ENCODE measurements around the gene FHIT.

The FHIT gene

DNA sequence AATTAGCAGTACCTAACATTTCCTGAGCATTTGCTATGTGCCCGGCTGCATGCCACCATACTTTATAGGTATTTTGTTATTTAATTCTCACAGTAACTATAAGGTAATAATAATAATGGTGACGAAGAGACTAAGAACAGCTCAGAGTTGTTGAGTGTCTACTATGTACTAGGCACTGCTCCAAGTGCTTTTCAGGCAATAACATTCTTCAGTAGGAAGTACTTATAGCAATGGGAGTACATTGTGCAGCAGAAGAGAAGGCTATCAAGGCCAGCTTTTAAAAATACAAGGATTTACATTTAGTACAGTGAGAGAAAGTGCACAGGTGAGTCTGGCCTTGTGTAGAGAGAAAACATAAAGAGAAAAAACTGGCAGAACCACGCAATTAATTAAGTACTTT, 647.4 kb downstream of the FHIT start:
- no peak for DNase-seq

DNA sequence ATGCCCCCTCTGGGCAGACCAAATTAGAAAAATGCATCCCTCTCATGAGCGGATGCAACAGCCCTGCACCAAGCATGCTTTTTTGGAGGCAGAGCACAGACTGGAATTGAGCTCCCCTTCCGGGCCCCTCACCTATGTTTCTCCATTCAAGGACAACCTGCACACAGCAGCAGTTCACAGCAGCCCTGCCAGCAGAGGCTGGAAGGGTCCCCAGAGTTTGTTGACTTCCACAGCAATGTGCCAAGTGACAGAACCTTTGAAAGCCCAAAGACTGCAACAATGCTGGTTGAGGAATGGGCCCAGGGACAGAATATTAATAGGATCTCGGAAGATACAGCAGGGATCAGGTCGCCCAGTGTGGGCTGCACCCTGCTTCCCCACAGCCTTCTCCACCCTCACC, 650.4 kb downstream of the FHIT start:
- no peak for DNase-seq

DNA sequence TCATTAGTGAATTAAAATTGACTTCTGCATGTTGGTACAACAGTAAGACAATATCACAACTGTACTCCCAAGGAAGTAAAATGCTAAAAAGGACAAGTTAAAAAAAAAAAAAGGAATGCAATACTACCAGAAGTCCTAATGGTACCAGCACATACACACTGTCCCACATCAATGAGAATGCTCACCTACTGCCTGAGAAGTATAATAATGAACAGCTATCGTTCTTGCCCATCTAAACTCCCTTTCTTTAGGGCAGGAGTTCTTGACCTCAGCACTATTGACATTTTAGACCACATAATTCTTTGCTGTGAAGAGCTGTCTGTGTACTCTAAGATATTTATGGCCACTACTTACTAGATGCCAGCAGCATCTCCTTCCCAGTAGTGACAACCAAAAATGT, 651.7 kb downstream of the FHIT start:
- no peak for DNase-seq

DNA sequence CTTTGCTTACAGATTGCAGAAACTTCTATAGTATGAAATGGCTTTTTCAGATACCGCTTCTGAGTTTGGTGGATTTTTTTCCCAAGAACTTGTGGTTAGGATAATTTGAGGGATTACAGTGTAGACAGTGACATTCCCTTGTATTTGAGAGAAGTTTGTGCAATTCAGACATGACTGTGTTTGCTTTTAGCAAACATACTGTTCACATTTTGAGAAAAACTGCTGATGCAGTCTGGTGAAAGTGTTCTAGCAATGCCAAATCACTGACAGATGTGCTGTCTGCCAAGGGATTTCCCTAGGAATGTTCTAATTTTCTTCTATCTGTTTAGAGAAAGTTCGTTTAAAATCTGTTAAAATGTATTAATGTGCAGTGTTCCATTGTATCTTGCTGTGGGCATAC, 652.6 kb downstream of the FHIT start:
- no peak for DNase-seq

GRCh38 chr3:60594025-60594424, 657.2 kb downstream of the FHIT start:
- DNase-seq: no peak

DNA sequence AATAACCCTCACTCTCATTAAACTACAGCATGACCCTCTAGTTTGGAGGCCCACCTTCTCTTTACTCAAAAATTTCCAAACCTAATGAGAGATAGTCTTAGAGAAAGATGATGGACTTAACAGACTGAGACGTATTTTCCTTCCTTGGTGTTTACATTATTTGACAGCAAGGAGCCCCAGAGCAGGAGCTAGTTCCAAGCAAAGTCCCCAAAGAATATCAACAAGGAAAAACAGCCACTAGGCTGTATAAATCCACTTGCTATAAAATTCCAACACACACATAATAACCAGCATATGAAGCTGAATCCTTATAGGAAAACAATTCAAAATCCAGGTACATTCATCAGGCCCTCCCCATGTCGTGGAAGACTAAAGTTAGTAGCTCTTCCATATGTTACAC, 660.0 kb downstream of the FHIT start:
- no peak for DNase-seq

DNA sequence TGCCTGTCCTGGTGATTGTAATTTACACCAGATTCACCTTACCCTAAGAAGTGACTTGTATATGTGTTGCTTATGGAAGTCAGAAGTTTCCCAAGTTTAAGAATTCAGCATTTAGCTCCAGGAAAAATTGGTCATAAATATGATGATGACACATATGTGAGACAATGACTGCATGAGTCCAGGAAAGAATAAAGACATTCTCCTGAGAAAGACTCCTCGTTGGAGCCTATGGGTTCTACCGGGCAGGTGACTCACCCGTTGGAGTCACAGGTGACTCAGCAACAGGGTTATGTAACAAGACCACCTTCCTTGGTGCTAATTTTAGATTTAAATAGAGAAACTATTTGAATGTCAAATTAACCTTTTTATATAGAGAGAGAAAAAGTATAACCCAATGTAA, 662.4 kb downstream of the FHIT start:
- no peak for DNase-seq

DNA sequence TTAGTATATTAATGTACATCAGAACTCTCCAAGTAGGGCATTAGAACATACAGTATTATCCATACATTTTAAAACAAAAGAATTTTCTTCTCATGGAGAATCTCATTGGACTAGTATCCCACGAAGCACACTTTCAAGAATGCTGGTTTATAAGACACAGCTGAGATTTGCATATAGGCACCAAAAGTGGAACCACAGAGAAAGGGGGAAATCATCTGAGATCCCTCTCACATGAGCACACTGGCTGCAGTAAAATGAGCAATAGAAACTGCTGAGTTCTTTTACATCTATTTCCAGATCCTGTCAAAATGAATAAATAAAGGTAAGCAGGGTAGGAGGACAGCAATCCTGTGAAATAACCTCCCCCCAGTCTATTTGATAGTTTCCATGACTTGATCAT, 665.3 kb downstream of the FHIT start:
- no peak for DNase-seq

DNA sequence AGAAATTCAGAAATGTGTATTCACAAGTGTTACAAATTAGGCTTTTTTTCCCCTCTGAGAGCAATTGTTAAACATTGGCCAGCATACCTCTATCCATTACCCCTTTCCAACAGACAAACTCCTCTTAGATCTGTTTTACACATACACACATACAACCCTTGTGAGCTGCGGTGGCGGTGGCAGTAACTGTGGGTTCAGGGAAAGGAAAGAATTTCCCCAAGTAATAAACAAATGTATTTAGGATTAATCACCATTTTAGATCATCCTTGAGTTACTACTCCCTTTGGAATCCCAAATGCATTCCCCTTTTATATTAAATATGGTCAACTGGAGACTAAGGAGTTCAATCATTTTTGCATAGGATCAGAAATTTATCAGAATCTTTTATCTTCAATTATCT, 667.0 kb downstream of the FHIT start:
- no peak for DNase-seq

GRCh38 chr3:60582288-60582687, 669.0 kb downstream of the FHIT start:
- no peak for DNase-seq

DNA sequence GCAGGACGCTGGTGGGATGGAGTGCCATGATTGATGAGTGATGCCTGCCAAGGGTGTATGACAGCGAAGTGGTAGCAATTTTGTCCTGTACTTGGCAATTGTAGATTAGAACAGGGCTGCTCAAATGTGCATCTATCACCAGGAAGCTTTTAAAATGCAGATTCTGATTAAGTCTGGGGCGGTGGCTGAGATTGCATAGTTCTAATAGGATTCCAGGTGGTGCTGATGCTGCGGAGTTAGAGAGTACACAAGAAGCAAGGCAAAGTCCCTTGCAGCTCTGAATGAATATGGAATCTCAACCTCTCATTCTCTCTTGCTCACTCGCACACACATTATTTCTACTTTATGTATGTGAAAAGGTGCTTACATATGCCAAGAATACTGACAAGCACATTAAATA, 670.4 kb downstream of the FHIT start:
- no peak for DNase-seq

- no peak for DNase-seq
Measured at GRCh38 chr3:60579734-60580133, 671.5 kb downstream of the FHIT start.

GRCh38 chr3:60578936-60579335, 672.3 kb downstream of the FHIT start:
- DNase-seq: no peak

DNA sequence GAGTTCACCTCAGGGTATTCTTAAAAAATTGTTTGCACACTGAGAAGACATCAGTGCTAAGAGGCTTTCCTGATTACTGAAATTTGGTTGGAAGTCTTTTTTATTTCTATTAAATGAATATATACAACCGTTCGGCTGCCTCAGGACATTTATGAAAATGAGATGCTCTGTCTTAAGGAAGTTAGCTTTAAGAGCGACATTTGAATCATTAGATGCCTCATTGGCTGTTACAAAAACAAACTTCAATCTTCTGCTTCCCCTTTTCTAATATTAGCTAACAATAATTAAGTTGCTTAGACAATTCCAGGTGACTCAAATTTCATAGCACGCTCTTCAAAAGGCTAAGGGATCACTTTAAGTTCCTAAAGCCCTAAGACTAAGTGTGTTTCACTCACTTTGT, 673.7 kb downstream of the FHIT start:
- DNase-seq: no peak

- DNase-seq: no peak
Measured at GRCh38 chr3:60575718-60576272, 675.5 kb downstream of the FHIT start.

- no peak for DNase-seq
Measured at GRCh38 chr3:60574046-60574769, 677.0 kb downstream of the FHIT start.

DNA sequence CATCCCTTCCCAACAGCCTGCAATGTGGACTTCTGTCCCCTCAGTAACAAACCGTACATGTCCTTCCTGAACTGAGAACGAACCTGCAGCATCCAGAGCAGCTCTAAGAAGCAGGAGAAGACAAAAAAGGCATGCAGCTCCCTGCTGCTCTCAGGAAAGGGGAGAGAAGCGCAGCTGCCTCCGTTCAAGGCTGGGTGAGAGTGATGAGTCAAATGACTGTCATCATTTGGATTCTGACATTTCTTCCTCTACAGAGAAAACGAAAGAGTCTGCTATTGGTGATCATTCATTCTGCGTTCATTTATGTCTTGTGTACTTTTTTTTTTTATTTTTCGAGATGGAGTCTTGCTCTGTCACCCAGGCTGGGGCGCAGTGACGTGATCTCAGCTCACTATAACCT, 677.8 kb downstream of the FHIT start:
- no peak for DNase-seq

GRCh38 chr3:60571511-60571910, 679.7 kb downstream of the FHIT start:
- DNase-seq: no peak

DNA sequence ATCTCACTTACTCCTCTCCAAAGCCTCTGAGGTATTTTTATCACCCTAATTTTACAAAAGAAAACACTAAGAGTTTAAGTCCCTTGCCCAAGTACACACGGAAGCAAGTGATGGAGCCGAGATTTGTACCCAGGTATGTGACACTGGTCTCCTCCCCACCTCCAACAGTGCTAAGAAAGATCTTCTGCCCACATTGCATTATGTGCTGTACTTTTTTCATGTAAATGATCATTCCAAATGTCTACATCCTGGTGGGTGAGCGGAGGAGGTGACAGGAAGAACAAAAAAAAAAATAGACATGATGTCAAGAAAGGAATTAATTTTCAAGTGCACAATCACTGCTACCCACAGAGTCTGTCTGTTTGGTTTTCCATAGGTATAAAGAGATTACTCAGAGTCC, 694.1 kb downstream of the FHIT start:
- DNase-seq: no peak

GRCh38 chr3:60555686-60556354, 695.4 kb downstream of the FHIT start:
- no peak for DNase-seq

DNA sequence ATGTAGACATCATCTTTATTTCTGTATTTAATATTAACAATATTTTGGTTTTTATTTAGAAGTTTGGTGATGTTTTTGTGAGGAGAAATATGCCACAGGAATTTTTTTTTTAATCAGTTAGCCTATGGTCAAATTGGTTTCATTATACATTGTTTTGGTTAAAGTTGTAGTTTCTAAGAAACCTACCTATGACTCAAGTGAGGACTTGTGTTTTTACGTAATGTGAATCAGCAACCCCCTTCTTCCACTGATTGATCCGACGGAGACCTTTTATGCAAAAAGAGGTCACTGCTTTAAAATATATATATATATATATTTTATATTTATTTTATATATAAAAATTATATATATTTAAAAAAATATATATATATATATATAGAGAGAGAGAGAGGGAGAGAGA, 698.1 kb downstream of the FHIT start:
- DNase-seq: no peak

DNA sequence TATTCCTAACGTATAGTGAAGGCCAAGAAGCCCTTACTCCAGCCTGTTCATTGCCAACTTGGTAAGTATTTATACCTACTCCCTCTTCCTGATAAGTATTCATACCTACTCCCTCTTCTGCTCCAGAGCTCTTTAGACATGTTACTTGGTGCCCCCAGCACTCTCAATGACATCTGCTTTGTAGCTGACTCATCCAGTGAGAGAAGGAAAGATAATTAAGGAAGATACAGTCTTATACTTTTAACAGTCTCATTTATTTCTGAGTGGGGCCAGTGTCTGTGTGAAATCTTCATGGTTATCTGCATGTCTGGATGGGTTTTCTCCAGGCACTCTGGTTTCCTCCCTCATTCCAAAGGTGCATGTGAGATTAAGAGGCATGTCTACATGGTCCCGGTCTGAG, 698.7 kb downstream of the FHIT start:
- DNase-seq: no peak

DNA sequence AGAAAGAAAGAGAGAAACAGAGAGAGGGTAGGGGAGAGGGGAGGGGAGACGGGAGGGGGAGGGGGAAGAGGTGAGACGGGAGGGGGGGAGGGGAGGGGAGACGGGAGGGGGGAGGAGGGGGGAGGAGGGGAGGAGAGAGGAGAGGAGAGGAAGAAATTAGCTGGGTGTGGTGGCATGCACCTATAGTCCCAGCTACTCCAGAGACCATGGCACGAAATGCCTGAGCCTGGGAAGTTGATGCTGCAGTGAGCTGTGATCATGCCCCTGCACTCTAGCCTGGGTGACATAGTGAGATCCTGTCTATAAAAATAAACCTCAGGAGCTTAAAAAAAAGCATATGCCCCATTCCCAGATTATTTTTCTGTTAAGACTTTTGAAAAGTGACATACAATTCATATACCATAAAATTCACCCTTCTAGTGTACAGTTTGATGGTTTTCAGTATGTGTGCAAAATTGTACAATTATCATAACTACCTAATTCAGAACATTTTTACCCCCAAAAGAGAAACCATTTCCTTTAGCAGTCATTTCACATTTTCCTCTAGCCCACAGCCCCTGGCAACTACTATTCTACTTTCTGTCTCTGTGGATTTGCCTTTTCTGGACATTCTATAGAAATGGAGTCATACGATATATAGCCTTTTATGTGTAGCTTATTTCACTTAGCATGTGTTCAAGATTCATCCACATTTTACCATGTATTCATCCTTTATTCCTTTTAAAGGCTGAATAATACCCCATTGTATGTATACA, 699.6 kb downstream of the FHIT start:
- no peak for DNase-seq

DNA sequence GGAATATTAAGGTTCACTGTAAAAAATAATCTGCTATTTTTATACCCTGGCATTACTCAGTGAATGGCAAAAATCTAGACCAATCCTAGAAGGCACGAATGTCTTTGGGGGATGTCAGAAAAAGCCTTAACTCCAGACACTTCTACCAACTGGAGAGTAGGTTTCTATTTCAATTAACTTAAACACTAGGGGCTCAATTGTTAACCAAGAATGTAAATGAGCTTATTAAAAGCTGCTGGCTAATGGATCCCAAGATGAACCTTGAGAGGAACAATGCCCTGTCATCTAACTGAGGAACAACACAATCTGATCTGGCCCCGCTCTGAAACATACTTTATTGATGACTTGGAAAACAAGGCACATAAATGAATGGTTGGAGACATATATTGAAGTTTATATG, 701.4 kb downstream of the FHIT start:
- no peak for DNase-seq
